GM12801 (cell line): ENCODE measurements around the gene TPD52L1.

ENCODE experiments used
- TF ChIP-seq, protein P1 (sequence below): IDR thresholded peaks from one replicate; pipeline ENCODE4 v1.5.1; 2011; ENCODE audit warnings: control low read depth; ENCODE audit not compliant: insufficient read length; ENCODE audit errors: extremely low read depth

The TPD52L1 gene

DNA sequence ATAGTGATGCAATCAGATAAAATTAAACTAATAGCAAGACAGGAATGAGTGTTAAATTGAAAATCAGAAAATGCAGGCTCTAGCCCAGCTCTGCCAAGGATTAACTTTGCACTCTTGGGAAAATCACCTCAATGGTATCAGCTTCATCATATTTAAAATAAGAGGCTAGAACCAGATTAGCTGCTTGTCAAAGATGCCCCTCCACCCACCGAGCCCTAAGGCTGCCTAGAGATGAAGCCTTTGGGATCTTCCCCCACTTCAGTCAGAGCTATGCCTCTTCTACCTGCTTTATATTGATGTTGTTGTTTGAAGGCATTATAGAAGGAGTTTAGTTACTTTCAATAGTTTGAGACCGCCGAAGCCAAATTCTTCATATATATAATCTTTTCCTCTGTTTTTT, 100.7 kb downstream of the TPD52L1 start:
- TF ChIP-seq, protein P1, sequence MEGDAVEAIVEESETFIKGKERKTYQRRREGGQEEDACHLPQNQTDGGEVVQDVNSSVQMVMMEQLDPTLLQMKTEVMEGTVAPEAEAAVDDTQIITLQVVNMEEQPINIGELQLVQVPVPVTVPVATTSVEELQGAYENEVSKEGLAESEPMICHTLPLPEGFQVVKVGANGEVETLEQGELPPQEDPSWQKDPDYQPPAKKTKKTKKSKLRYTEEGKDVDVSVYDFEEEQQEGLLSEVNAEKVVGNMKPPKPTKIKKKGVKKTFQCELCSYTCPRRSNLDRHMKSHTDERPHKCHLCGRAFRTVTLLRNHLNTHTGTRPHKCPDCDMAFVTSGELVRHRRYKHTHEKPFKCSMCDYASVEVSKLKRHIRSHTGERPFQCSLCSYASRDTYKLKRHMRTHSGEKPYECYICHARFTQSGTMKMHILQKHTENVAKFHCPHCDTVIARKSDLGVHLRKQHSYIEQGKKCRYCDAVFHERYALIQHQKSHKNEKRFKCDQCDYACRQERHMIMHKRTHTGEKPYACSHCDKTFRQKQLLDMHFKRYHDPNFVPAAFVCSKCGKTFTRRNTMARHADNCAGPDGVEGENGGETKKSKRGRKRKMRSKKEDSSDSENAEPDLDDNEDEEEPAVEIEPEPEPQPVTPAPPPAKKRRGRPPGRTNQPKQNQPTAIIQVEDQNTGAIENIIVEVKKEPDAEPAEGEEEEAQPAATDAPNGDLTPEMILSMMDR, result no peak

DNA sequence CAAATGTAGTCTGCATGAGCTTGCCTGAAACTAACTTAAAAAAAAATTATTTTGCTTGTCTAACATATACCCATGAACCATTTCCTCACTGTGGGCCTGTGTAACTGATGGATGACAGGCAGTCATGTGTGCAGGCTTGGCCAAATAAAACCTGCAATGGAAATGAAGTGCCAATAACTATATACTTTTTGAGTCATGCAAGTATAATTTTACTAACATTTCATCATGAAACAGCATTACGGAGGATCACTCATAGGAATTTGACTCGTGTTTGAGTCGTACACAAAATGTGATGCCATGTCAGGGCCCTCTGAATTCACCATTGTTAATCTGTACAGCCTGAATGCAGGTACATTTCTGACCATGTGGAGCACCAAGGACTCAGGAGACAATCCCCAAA, 101.6 kb downstream of the TPD52L1 start:
- TF ChIP-seq, protein P1, result no peak

DNA sequence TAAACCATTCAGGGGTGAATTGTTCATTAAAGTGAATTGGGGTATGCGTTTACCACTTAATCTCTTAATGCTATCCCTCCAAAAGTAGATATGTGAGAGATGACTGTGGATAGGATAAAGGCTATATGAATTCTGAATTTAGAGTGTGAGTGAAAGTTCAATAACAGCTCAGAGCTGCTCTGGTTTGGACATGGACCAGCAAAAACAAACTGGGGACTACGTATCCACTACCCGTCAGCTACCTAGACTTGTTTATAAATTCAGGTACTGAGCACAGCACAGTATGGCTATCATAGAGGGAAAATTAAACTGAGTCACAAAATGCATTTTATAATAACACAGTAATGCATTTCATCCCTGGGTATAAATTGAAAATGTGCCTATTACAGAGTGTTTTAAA, 103.8 kb downstream of the TPD52L1 start:
- TF ChIP-seq, protein P1, result no peak

DNA sequence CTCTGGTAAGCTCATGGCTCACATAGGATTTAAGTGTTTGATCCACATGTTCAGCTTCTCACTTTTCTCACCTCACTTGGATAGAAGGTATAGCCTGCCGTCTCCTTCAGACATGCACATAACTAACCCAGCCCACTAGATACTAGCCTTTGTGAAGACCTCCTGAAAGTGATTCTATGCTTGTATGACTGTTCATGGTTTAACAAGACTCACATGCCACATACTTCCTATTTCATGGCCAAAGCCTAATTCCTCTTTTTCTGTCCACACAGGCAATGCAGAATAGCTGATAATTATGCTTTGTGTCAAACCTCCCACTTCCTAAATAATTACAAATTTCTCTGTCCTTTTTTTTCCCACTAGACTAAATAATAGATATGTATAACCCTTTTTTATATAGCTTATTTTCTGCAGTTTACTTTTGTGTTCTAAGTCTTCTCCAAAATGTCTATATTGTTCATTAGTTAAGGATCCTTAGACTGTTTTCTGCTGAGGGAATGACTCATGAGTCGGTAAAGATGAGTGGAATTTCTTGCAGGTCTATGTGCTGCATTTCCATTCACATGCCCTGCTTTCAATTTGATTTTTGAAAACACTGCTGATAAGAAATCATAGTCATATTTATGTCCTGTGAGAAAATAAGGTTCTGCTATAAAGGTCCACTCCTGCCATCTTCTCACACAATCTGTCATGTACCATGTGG, 105.2 kb downstream of the TPD52L1 start:
- TF ChIP-seq, protein P1, result no peak

DNA sequence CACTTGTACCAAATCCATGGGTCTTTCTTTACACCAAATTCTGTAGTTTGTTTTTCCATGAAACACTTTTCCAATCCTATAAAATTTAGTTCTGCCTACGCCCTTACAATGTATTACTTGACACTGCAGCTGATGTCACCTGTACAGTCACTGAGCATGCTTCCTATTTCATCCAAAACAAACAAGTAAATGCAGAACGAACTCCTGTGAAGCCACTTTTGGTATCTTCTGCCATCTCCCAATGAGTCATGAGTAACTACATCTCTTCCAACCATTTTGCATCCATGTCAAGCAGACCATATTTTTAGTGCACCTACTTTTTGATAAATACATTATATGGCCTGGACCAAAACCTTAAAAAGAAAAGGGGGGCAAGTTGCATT, 105.8 kb downstream of the TPD52L1 start:
- TF ChIP-seq, protein P1, result no peak

DNA sequence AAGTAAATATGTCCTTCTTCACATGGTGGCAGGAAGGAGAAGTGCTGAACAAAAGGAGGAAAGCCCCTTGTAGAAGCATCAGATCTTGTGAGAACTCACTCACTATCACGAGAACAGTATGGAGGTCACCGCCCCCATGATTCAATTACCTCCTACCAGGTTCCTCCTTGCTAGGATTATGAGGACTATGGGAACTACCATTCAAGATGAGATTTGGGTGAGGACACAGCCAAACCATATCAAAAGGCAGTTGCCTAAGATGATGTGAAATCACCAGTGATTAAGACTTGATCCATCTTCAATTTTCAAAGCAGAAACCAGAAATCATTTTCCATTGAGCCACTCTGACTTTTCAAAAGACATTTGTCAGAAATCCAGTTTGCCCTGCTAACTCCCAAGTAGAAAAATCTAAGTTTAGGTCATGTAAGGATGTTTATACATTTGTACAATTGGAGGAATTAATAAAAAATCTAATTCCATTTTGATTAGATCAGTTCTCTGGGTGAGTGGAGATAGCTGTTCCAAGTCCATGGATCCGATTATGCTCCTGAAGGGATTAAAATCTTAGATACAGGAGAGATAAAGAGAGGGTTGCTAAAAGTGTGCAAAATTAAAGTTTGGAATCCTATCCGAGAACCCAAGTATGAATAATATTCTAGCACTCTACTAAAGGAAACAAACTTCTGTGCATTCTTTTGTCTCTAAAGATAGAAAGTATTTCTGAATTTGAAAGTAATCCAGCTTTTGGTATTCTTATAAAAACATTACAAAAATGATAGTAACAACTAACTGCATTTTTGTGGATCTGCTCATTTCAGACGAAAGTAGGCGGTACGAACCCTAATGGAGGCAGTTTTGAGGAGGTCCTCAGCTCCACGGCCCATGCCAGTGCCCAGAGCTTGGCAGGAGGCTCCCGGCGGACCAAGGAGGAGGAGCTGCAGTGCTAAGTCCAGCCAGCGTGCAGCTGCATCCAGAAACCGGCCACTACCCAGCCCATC, 108.7 kb downstream of the TPD52L1 start:
- TF ChIP-seq, protein P1, result no peak

DNA sequence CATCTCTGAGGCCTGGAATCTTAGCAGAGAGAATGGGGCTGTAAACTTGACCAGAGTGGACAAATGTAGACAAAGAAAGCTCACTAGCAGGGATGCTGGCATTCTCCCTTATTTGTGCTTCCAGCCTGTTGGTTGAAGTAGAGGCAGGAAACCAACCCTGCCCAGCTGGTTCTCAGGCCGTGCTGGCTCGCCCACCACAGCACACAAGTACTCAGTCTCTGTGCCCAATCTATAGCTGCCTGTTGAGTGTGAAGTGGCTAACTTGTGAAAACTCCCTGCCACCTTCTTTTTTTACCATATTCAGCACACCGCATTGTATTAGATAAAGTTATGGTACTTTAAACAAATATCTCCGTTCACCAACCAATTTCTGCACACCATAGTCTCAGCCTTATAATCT, 110.9 kb downstream of the TPD52L1 start:
- TF ChIP-seq, protein P1, result no peak
